VCaP (cell line): ENCODE measurements around the gene PARD3B.

ENCODE experiments used
- H3K27ac ChIP-seq: fragments of 450-650 bp; 2 replicates; pipeline ENCODE4 v1.5.1; 2017
- CTCF ChIP-seq: fragments of 450-650 bp; conservative IDR thresholded peaks from 2 replicates; pipeline ENCODE4 v1.5.1; 2017; ENCODE audit warnings: mild to moderate bottlenecking, moderate library complexity

The PARD3B gene

GRCh38 chr2:204505946-204506345 lies 39.3 kb upstream of the PARD3B start:
- no peak for TF ChIP-seq CTCF
- no peak overlapping the region for H3K27ac ChIP-seq

GRCh38 chr2:204507636-204508035 lies 37.6 kb upstream of the PARD3B start:
- H3K27ac ChIP-seq, result no peak overlapping the region
- TF ChIP-seq CTCF, result no peak

GRCh38 chr2:204510709-204511420 lies 34.4 kb upstream of the PARD3B start:
- no peak overlapping the region for H3K27ac ChIP-seq
- no peak for TF ChIP-seq CTCF

DNA sequence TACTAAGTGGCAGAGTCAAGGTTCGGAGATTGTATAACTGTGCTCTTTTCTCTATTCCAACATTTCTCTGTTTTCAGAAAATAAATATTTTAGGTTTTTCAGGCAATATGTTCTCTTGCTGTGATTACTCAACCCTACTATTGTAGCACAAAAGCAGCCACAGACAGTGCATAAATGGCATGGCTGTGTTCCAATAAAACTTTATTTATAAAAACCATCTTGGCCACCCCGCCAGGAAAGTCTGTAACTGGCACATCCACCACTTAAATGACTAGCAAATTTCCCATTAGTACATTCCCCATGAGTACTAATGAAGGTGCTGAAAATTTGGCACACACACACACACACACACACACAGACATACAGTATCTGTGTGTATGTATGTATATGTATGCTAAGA lies 30.8 kb upstream of the PARD3B start:
- no peak for TF ChIP-seq CTCF
- no peak overlapping the region for H3K27ac ChIP-seq

- no peak overlapping the region for H3K27ac ChIP-seq
- no peak for TF ChIP-seq CTCF
Measured at GRCh38 chr2:204515416-204515815, 29.9 kb upstream of the PARD3B start.

DNA sequence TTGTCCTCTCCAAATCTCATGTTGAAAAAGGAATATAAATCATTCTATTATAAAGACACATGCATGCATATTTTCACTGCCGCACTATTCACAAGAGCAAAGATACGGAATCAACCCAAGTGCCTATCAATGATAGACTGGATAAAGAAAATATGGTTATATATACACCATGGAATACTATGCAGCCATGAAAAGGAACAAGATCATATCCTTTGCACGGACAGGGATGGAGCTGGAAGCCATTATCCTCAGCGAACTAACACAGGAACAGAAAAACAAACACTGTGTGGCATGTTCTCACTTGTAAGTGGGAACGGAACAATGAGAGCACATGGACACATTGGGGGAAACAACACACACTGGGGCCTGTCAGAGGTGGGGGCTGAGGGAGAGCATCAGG lies 28.1 kb upstream of the PARD3B start:
- no peak for TF ChIP-seq CTCF
- no peak overlapping the region for H3K27ac ChIP-seq

- no peak for TF ChIP-seq CTCF
- no peak overlapping the region for H3K27ac ChIP-seq
Measured at GRCh38 chr2:204529795-204530463, 15.3 kb upstream of the PARD3B start.
